ENCODE data around the gene ARNT2.

The ARNT2 gene

DNA sequence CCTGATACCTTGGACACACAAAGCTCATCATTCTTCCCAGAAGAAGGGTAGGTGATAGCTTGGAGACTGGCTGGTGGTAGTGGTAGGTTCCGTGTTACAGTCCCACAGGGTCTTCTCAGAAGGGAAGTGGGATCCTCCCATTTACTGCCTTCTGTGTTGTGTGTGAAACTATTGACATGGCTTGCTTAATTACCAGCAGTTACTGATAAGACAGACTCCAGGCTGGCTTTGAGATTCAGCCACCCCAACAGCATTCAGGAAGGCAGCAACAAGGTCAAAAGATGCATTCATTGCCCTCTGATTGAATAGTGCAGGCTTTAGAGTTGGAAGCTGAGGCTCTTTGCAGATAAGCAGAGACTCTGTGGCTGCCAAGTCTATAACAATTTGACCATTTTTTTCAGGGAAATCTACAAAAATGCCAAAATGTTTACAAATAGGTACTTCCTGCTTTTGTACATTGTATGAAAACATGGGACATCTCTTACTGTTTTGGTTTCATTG is 7.7 kb downstream of the ARNT2 start:
- H3K4me1 ChIP-seq (ENCODE audit: control insufficient read depth, low read depth, low read length) = no peaks in the 10 kb centered on the region
- H3K27me3 ChIP-seq (ENCODE audit: insufficient read depth, low read length, poor library complexity) = no peaks in the 10 kb centered on the region
- H2BK120ac ChIP-seq (ENCODE audit: low read depth, low read length) = no peak overlapping the region
- H3K79me1 ChIP-seq (ENCODE audit: low read length) = no peaks in the 10 kb centered on the region
- no peak overlapping the region for H3K9ac ChIP-seq (ENCODE audit: low read length)
- no peak overlapping the region for H3K4me3 ChIP-seq (ENCODE audit: low read length)
- no CpG with 5 or more reads among the region's 1 CpG for WGBS (ENCODE audit: extremely low coverage, insufficient coverage, low lambda C conversion rate)
- DNase-seq = no peak
- H3K56ac ChIP-seq (ENCODE audit: low read length) = no peak overlapping the region
- no peaks in the 10 kb centered on the region for H3K36me3 ChIP-seq (ENCODE audit: control insufficient read depth, insufficient read depth, low read length)
- no peak overlapping the region for H3K27ac ChIP-seq (ENCODE audit: low read depth, low read length)
- no peak overlapping the region for H2BK15ac ChIP-seq (replicated peaks; ENCODE audit: low read depth)
- no peak overlapping the region for H2BK5ac ChIP-seq (ENCODE audit: low read length)
- H4K8ac ChIP-seq (ENCODE audit: low read depth, low read length) = no peak overlapping the region
- H4K5ac ChIP-seq (ENCODE audit: low read length) = no peak overlapping the region
- no peak overlapping the region for H3K4me2 ChIP-seq (ENCODE audit: low read length)
- H3K4ac ChIP-seq (ENCODE audit: low read depth, low read length) = no peak overlapping the region
- no peak overlapping the region for H2AK5ac ChIP-seq (ENCODE audit: low read length)
- H3K79me2 ChIP-seq (ENCODE audit: control insufficient read depth, insufficient read depth, low read length) = no peaks in the 10 kb centered on the region
- H3K18ac ChIP-seq (ENCODE audit: low read length) = no peak overlapping the region
- H3K23ac ChIP-seq (ENCODE audit: low read length) = no peak overlapping the region

DNA sequence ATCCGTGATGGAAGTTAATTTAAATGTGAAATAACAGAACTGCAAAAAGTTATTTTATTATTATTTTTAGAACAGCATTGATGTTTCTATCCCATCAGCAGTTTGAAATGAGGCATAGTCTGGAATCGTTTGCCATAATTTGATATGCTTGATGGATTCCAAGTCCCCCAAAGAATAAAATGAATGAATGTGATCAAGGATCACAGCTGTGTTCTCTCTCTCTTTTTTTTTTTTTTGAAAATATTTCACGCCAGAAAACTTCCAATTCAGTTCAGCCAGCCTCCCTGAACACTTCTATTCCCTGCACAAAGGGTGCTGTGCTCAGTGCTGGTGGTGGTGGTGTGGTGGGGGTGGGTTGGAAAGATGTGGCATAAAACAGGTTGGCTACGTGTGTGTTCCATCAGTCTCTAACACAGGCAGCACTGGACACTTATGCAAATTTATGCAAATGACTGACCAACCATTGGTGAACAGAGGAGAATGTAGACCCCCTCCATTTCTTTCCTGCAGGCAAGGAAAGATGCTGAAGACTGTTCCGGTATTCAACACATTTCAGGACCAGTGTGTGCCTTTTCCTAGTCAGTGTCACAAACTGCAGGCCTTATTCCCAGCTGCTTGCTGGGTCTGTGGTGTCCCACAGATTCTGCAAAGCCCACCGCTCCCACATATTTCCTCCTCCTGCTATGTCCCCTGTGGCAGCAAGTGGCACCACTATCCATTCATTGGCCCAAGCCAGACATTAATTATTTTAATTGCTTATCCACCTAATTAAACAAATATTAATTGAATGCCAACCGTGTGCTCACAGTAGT is 10.6 kb downstream of the ARNT2 start:
- 100% methylated on average over 1 of the region's 7 CpGs for WGBS (ENCODE audit: extremely low coverage, insufficient coverage, low lambda C conversion rate)
- no peaks in the 10 kb centered on the region for H3K4me1 ChIP-seq (ENCODE audit: control insufficient read depth, low read depth, low read length)
- no peak overlapping the region for H2AK5ac ChIP-seq (ENCODE audit: low read length)
- no peaks in the 10 kb centered on the region for H3K79me2 ChIP-seq (ENCODE audit: control insufficient read depth, insufficient read depth, low read length)
- no peaks in the 10 kb centered on the region for H3K36me3 ChIP-seq (ENCODE audit: control insufficient read depth, insufficient read depth, low read length)
- H3K4me2 ChIP-seq (ENCODE audit: low read length) = no peak overlapping the region
- no peaks in the 10 kb centered on the region for H3K27me3 ChIP-seq (ENCODE audit: insufficient read depth, low read length, poor library complexity)
- no peak overlapping the region for H3K4ac ChIP-seq (ENCODE audit: low read depth, low read length)
- no peak overlapping the region for H2BK120ac ChIP-seq (ENCODE audit: low read depth, low read length)
- no peak overlapping the region for H3K9ac ChIP-seq (ENCODE audit: low read length)
- H3K18ac ChIP-seq (ENCODE audit: low read length) = no peak overlapping the region
- no peak overlapping the region for H3K4me3 ChIP-seq (ENCODE audit: low read length)
- no peak overlapping the region for H4K8ac ChIP-seq (ENCODE audit: low read depth, low read length)
- DNase-seq = no peak
- no peaks in the 10 kb centered on the region for H3K79me1 ChIP-seq (ENCODE audit: low read length)
- no peak overlapping the region for H3K56ac ChIP-seq (ENCODE audit: low read length)
- no peak overlapping the region for H2BK5ac ChIP-seq (ENCODE audit: low read length)
- no peak overlapping the region for H3K23ac ChIP-seq (ENCODE audit: low read length)
- no peak overlapping the region for H4K5ac ChIP-seq (ENCODE audit: low read length)
- H2BK15ac ChIP-seq (replicated peaks; ENCODE audit: low read depth) = no peak overlapping the region
- no peak overlapping the region for H3K27ac ChIP-seq (ENCODE audit: low read depth, low read length)

DNA sequence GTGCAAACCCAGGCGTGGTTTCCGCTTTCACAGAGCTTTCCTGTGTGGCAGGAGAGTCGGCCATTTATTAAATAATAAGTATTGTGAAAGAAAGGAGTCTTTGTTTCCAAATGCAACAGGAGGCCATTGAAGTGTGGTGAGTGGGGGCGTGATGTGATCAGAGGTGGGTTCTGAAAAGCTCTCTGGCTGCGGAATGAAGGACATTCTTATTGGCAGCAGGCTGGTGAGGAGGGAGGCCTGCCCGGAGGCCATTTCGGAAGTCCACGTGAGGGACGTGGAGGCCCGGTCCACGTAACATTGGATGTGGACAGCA is 11.1 kb downstream of the ARNT2 start:
- no peak for DNase-seq

DNA sequence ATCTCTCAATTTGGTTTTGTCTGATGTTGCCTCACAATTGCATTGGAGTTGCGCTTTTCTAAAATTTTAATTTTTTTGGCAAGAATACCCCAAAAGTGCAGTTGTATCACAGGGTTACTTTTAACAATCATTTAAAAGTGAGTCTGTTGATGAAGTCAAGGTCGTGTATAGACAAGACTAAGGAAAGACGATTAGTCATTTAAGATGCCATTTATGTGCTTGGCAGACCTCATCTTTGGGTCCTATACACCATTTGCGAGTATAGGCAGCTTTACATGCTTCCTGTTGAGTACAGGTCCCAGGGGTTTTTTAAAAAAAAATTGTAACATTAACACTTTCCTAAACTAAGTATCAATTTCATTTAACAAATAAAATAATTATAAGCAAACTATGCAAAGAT is 12.5 kb downstream of the ARNT2 start:
- Histone ChIP-seq H3K56ac (ENCODE audit: low read length) (no peak overlapping the region), H3K4me2 (ENCODE audit: low read length) (no peak overlapping the region), H2BK15ac (replicated peaks; ENCODE audit: low read depth) (no peak overlapping the region), H3K4me3 (ENCODE audit: low read length) (no peak overlapping the region), H2BK120ac (ENCODE audit: low read depth, low read length) (no peak overlapping the region), H3K4me1 (ENCODE audit: control insufficient read depth, low read depth, low read length) (no peaks in the 10 kb centered on the region), H4K8ac (ENCODE audit: low read depth, low read length) (no peak overlapping the region), H3K18ac (ENCODE audit: low read length) (no peak overlapping the region), H3K23ac (ENCODE audit: low read length) (no peak overlapping the region), H3K27me3 (ENCODE audit: insufficient read depth, low read length, poor library complexity) (no peaks in the 10 kb centered on the region), H2AK5ac (ENCODE audit: low read length) (no peak overlapping the region), H4K5ac (ENCODE audit: low read length) (no peak overlapping the region), H3K4ac (ENCODE audit: low read depth, low read length) (no peak overlapping the region), H3K79me1 (ENCODE audit: low read length) (no peaks in the 10 kb centered on the region), H2BK5ac (ENCODE audit: low read length) (no peak overlapping the region), H3K27ac (ENCODE audit: low read depth, low read length) (no peak overlapping the region), H3K9ac (ENCODE audit: low read length) (no peak overlapping the region), H3K36me3 (ENCODE audit: control insufficient read depth, insufficient read depth, low read length) (no peaks in the 10 kb centered on the region), H3K79me2 (ENCODE audit: control insufficient read depth, insufficient read depth, low read length) (no peaks in the 10 kb centered on the region)
- DNase-seq = no peak
- no CpG with 5 or more reads among the region's 4 CpGs for WGBS (ENCODE audit: extremely low coverage, insufficient coverage, low lambda C conversion rate)

More for the DNA sequence above, 11.1 kb downstream of the ARNT2 start:
- H2BK5ac ChIP-seq (ENCODE audit: low read length) = no peak overlapping the region
- no peaks in the 10 kb centered on the region for H3K79me1 ChIP-seq (ENCODE audit: low read length)
- H2AK5ac ChIP-seq (ENCODE audit: low read length) = no peak overlapping the region
- H3K79me2 ChIP-seq (ENCODE audit: control insufficient read depth, insufficient read depth, low read length) = no peaks in the 10 kb centered on the region
- H3K23ac ChIP-seq (ENCODE audit: low read length) = no peak overlapping the region
- H4K8ac ChIP-seq (ENCODE audit: low read depth, low read length) = no peak overlapping the region
- no peak overlapping the region for H2BK120ac ChIP-seq (ENCODE audit: low read depth, low read length)
- H3K4me2 ChIP-seq (ENCODE audit: low read length) = no peak overlapping the region
- no peak overlapping the region for H2BK15ac ChIP-seq (replicated peaks; ENCODE audit: low read depth)
- H3K4ac ChIP-seq (ENCODE audit: low read depth, low read length) = no peak overlapping the region
- H3K4me1 ChIP-seq (ENCODE audit: control insufficient read depth, low read depth, low read length) = no peaks in the 10 kb centered on the region
- H3K4me3 ChIP-seq (ENCODE audit: low read length) = no peak overlapping the region
- H3K9ac ChIP-seq (ENCODE audit: low read length) = no peak overlapping the region
- H3K18ac ChIP-seq (ENCODE audit: low read length) = no peak overlapping the region
- H3K27me3 ChIP-seq (ENCODE audit: insufficient read depth, low read length, poor library complexity) = no peaks in the 10 kb centered on the region
- H4K5ac ChIP-seq (ENCODE audit: low read length) = no peak overlapping the region
- no peak overlapping the region for H3K27ac ChIP-seq (ENCODE audit: low read depth, low read length)
- WGBS (ENCODE audit: extremely low coverage, insufficient coverage, low lambda C conversion rate) = no CpG with 5 or more reads among the region's 11 CpGs
- H3K36me3 ChIP-seq (ENCODE audit: control insufficient read depth, insufficient read depth, low read length) = no peaks in the 10 kb centered on the region
- no peak overlapping the region for H3K56ac ChIP-seq (ENCODE audit: low read length)

DNA sequence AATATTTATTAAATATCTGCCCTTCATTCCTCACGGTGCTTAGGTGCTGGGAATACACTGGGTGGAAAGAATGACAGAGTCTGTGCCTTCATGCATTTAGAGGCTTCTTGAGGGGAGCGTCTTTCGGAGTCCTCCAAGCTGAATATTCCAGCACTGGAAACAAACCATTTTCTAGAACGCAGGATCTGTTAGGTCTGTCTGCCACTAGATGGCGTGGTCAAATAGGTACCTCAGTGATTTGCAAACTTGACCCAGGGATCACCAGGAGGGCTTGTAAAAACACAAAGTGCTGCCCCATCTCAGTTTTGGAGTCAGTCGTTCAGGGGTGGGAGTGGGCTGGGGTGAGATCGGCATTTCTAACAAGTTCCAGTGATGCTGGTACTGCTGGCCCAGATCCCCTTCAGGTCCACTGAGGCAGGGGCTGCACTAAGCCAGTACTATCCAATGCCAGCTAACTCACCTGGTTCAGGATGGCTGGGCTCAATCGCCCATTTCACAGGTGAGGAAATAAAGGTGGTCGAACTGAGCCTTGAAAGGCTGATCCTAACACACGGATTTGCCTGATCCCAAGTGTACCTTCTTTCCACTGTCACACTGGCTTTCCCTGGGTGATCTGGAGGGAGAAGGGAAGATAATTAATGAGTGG is 14.8 kb downstream of the ARNT2 start:
- Histone ChIP-seq H2BK5ac (ENCODE audit: low read length) (no peak overlapping the region), H3K4ac (ENCODE audit: low read depth, low read length) (no peak overlapping the region), H3K4me1 (ENCODE audit: control insufficient read depth, low read depth, low read length) (no peaks in the 10 kb centered on the region), H3K27me3 (ENCODE audit: insufficient read depth, low read length, poor library complexity) (no peaks in the 10 kb centered on the region), H3K79me1 (ENCODE audit: low read length) (no peaks in the 10 kb centered on the region), H4K8ac (ENCODE audit: low read depth, low read length) (no peak overlapping the region), H2BK15ac (replicated peaks; ENCODE audit: low read depth) (no peak overlapping the region), H3K79me2 (ENCODE audit: control insufficient read depth, insufficient read depth, low read length) (no peaks in the 10 kb centered on the region), H3K4me2 (ENCODE audit: low read length) (no peak overlapping the region), H3K56ac (ENCODE audit: low read length) (no peak overlapping the region), H3K18ac (ENCODE audit: low read length) (no peak overlapping the region), H3K9ac (ENCODE audit: low read length) (no peak overlapping the region), H3K4me3 (ENCODE audit: low read length) (no peak overlapping the region), H3K27ac (ENCODE audit: low read depth, low read length) (no peak overlapping the region), H2AK5ac (ENCODE audit: low read length) (no peak overlapping the region), H4K5ac (ENCODE audit: low read length) (no peak overlapping the region), H3K23ac (ENCODE audit: low read length) (no peak overlapping the region), H2BK120ac (ENCODE audit: low read depth, low read length) (no peak overlapping the region), H3K36me3 (ENCODE audit: control insufficient read depth, insufficient read depth, low read length) (no peaks in the 10 kb centered on the region)
- DNase-seq = peak; percentile 71
- WGBS (ENCODE audit: extremely low coverage, insufficient coverage, low lambda C conversion rate) = no CpG with 5 or more reads among the region's 10 CpGs
